IPS DF 6.9 (cell line): Measurements from ENCODE around the gene LRRFIP1.

Experiments
- DNase-seq: peaks from one replicate; pipeline ENCODE4 v3.0.0-alpha.2; 2013; ENCODE audit warnings: low read depth, low spot score
- H3K27ac ChIP-seq: one replicate; pipeline ENCODE4 v1.5.1; 2013; ENCODE audit warnings: low read length, control low read depth
- H3K27me3 ChIP-seq: 2 replicates; pipeline ENCODE4 v1.6.1; 2013; ENCODE audit warnings: mild to moderate bottlenecking, low read length; ENCODE audit not compliant: control insufficient read depth, insufficient read depth
- H3K36me3 ChIP-seq: 2 replicates; pipeline ENCODE4 v1.6.1; 2013; ENCODE audit warnings: low read length; ENCODE audit not compliant: control insufficient read depth, insufficient read depth
- H3K4me1 ChIP-seq: 2 replicates; pipeline ENCODE4 v1.6.1; 2013; ENCODE audit warnings: low read length; ENCODE audit not compliant: control insufficient read depth, insufficient read depth
- H3K4me3 ChIP-seq: 2 replicates; pipeline ENCODE4 v1.5.1; 2013; ENCODE audit warnings: mild to moderate bottlenecking, low read length
- H3K9me3 ChIP-seq: 2 replicates; pipeline ENCODE4 v1.6.1; 2013; ENCODE audit warnings: low read length, inconsistent platforms; ENCODE audit not compliant: control insufficient read depth, insufficient read depth
- WGBS: extraction: QIAGEN DNeasy Blood & Tissue Kit; methylation state at CpG from one replicate; pipeline ENCODE4 v1.1.7; 2013; ENCODE audit warnings: mixed read lengths, missing lambda C conversion rate; ENCODE audit not compliant: insufficient read length, insufficient coverage; 5-methylcytosine and 5-hydroxymethylcytosine counted together

The LRRFIP1 gene

DNA sequence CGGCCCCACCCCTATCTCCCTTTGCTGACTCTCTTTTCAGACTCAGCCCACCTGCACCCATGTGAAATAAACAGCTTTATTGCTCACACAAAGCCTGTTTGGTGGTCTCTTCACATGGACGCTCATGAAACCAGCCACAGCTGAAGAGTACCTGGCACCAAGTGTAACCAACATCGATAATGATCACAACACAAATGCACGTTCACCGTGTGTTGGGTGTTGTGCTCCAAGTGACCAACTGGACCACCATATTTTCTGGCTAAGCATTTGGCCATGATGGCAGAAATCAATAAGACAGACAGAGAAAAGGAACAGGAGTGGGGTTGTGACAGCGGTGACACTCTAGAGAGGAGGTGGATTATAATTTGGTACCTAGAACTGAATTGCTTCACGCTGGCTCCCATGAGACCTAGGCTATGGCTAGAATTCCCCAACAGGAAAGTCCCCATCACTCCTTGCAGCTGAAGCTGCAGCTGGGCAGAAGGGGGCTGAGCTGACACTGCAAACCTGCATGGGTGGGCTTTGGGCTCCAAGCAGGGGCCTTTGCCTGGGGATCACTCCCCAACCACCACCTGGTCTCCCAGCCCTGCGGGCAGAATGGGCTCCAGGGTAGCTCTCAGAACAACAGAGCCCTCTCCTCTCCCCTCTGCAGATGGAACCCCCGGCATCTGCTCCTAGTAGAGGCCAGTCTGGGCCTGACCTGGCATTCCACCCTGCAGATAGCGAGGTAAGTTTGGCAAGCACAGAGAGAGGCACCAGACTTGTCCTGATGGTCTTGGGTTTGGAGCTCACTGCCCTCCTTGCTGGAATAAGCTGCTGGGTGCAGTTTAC, 14.6 kb upstream of the LRRFIP1 start:
- Histone ChIP-seq H3K9me3 (no peaks in the 10 kb centered on the region), H3K4me1 (peaks cover 11% of the 10 kb centered on the region), H3K27ac (no peak overlapping the region), H3K4me3 (no peak overlapping the region), H3K36me3 (no peaks in the 10 kb centered on the region), H3K27me3 (no peaks in the 10 kb centered on the region)
- WGBS, result no CpG with 5 or more reads among the region's 10 CpGs
- DNase-seq, result no peak

GRCh38 chr2:237613679-237614078, 13.7 kb upstream of the LRRFIP1 start:
- Histone ChIP-seq H3K36me3 (no peaks in the 10 kb centered on the region), H3K4me1 (peaks cover 11% of the 10 kb centered on the region)

GRCh38 chr2:237614151-237614720, 13.2 kb upstream of the LRRFIP1 start:
- DNase-seq, result no peak

More at GRCh38 chr2:237613679-237614078, 13.7 kb upstream of the LRRFIP1 start:
- H3K27me3 ChIP-seq, result no peaks in the 10 kb centered on the region
- no peaks in the 10 kb centered on the region for H3K9me3 ChIP-seq
- DNase-seq, result no peak
- no peak overlapping the region for H3K27ac ChIP-seq
- no peak overlapping the region for H3K4me3 ChIP-seq

GRCh38 chr2:237615631-237616249, 11.6 kb upstream of the LRRFIP1 start:
- Histone ChIP-seq H3K36me3 (no peaks in the 10 kb centered on the region), H3K4me1 (peaks cover 11% of the 10 kb centered on the region), H3K9me3 (no peaks in the 10 kb centered on the region), H3K4me3 (no peak overlapping the region), H3K27ac (no peak overlapping the region), H3K27me3 (no peaks in the 10 kb centered on the region)
- WGBS, result no CpG with 5 or more reads among the region's 4 CpGs
- no peak for DNase-seq

More at GRCh38 chr2:237614151-237614720, 13.2 kb upstream of the LRRFIP1 start:
- no peaks in the 10 kb centered on the region for H3K9me3 ChIP-seq
- peaks cover 11% of the 10 kb centered on the region for H3K4me1 ChIP-seq
- H3K36me3 ChIP-seq, result no peaks in the 10 kb centered on the region
- WGBS, result no CpG with 5 or more reads among the region's 9 CpGs
- H3K4me3 ChIP-seq, result no peak overlapping the region
- no peaks in the 10 kb centered on the region for H3K27me3 ChIP-seq
- no peak overlapping the region for H3K27ac ChIP-seq

DNA sequence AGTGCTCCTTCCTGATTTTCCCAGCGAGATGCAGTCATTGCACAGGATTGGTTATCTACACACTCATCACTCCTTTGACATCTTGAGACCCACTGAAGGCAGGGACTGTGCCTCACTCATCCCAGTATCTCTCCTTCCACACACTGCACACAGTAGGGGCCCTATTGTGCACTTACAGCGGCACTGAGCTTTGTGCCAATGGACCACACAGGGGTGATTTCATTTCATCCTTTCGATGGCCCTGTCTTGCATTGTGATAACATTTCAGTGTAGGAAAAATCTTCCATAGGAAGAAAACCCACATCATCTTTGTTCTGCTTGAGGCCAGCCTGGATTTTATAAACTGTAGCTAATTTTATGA, 11.0 kb upstream of the LRRFIP1 start:
- no peak for DNase-seq
- H3K36me3 ChIP-seq, result no peaks in the 10 kb centered on the region
- H3K27me3 ChIP-seq, result no peaks in the 10 kb centered on the region
- H3K4me3 ChIP-seq, result no peak overlapping the region
- no peaks in the 10 kb centered on the region for H3K9me3 ChIP-seq
- WGBS, result no CpG with 5 or more reads among the region's 3 CpGs
- H3K4me1 ChIP-seq, result peaks cover 11% of the 10 kb centered on the region
- no peak overlapping the region for H3K27ac ChIP-seq

DNA sequence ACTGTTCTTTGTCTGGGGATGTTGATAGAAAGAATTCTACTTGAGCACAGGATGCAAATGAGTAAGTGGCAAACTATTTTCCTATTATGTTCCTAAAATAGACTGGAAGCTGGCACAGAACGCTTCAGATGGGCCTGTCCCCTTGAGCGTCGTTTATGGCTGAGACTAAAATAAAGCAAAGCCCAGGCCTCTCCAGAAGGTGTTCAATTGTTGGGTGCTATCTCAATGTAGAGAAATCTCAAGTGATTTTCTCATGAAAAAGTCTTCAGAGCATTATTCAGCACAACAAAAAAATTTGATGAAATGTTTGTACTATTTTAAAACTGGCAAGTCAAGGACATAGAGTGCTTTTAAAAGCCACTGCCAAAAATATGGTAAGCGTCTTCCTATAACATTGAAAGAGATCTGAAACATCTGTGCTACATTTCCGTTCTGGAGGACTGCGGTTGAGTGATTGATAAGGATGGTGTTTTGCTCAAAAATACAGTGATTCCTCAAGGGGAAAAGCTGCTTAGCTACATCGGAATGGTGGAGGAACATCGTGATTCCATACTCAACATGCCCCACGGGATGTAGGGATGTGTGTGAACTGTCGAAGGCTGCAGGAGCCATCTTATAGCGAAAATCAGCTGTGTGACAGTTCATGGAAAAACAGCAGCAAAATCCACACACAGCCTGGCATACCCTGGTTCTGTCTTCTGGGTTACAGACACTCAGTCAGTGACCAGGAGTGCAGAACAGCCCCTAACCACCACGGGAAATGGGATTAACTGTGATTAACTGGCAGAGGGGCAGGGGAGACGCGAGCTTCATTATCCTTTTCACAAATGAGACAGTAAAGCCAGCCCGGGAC, 10.4 kb upstream of the LRRFIP1 start:
- Histone ChIP-seq H3K4me1 (peaks cover 11% of the 10 kb centered on the region), H3K9me3 (no peaks in the 10 kb centered on the region), H3K36me3 (no peaks in the 10 kb centered on the region), H3K27ac (no peak overlapping the region), H3K27me3 (no peaks in the 10 kb centered on the region), H3K4me3 (no peak overlapping the region)
- no peak for DNase-seq
- no CpG with 5 or more reads among the region's 15 CpGs for WGBS

DNA sequence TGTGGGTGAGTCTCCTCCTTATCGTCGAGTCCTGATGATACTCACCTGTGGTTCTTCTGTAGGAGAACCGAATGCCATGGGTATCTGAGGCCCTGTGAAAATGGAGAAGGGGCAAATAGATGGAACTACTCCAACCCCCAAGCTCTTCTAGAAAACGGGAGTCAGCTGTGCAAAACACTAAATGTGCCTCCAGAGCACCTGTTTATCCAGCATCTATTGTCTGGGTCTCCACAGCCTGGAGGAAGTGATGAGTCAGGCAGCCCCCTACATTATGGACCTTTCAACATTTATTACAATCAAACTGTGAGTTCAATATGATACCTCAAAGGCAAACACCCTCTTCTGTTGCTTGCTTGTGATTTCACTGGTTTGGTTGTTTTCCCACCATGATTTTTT, 9.8 kb upstream of the LRRFIP1 start:
- no peak for DNase-seq
- Histone ChIP-seq H3K27me3 (no peaks in the 10 kb centered on the region), H3K36me3 (no peaks in the 10 kb centered on the region), H3K4me3 (no peak overlapping the region), H3K27ac (no peak overlapping the region), H3K9me3 (no peaks in the 10 kb centered on the region), H3K4me1 (peaks cover 10% of the 10 kb centered on the region)
- WGBS, result no CpG with 5 or more reads among the region's 4 CpGs

DNA sequence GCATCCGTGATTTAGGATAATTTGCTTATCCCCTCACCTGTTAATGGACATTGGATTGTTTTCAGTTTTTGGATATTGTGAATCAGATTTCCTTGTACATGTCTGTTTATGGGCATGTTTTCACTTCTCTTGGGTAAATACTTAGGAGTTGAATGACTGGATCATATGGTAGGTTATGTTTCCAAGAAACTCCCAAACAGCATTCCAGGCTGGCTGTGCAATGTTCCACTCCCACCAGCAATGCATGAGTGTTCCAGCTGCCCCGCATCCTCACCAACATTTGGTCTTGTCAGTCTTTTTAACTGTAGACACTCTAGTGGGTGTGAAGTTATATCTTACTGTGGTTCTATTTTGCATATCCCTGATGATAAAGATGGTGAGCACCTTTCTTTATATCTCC, 8.9 kb upstream of the LRRFIP1 start:
- no peaks in the 10 kb centered on the region for H3K27me3 ChIP-seq
- no peak overlapping the region for H3K27ac ChIP-seq
- no peaks in the 10 kb centered on the region for H3K9me3 ChIP-seq
- no peaks in the 10 kb centered on the region for H3K36me3 ChIP-seq
- H3K4me3 ChIP-seq, result no peak overlapping the region
- H3K4me1 ChIP-seq, result peaks cover 9% of the 10 kb centered on the region
- no peak for DNase-seq
- WGBS, result no CpG with 5 or more reads among the region's 2 CpGs

DNA sequence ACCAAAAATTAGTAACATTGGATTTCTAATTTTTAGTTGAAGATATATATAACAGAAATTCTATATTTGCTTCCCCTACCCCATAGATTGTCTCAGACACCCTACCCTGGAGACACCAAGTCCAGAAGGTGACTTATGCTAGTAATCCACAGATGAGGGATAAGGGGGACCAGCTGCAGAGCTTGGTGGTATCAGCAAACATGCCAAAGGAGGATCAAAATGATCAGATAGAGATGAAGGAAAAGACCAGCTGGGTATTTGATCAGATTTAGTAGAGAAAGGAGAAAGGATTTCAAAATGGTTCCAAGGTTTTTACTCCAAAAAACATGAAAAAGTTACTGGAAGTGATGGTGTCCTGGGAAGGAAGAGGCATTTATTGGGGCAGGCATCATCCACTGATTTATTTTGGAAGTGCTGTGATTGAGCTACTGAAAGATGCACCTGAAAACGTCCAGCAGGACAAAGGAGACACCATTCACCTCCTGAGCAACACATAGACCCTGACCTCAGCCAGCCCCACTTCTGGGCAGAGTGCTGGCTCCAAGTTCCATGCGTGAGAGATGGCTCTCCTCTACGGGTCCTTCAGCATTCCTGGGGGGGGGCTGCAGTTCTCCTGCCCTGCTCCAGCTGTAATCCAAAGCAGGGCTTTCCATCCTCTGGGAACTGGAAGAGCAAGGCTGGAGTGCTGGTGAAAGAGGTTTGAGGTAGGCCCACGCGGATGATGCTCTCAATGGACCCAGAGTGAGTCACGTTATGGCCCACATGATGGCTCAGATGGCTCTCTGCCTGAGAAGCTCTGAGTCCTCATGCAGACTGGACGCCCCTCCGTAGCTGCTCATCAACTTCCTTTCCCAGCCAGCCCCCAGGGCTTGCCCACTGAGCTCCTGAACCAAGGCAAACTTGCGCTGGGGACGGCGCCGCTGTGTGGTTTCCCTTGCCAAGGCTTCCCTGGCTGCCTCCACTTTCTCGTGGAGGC, 3.7 kb upstream of the LRRFIP1 start:
- H3K4me1 ChIP-seq, result peaks cover 3% of the 10 kb centered on the region; the same call in 1 of the 2 replicates
- no peak overlapping the region for H3K4me3 ChIP-seq

More for the DNA sequence above, 3.7 kb upstream of the LRRFIP1 start:
- no peaks in the 10 kb centered on the region for H3K36me3 ChIP-seq
- H3K9me3 ChIP-seq, result no peaks in the 10 kb centered on the region
- H3K27ac ChIP-seq, result no peak overlapping the region
- peaks cover 14% of the 10 kb centered on the region; the same call in 1 of the 2 replicates for H3K27me3 ChIP-seq
- no CpG with 5 or more reads among the region's 13 CpGs for WGBS
- DNase-seq, result no peak
